Hepatocyte (in vitro differentiated cells): ENCODE measurements around the gene PTPRQ.

Source experiments
- EZH2 ChIP-seq: fragments of 200-600 bp; sonication (generic); IDR thresholded peaks from 2 replicates; pipeline ENCODE4 v1.6.1; 2016; ENCODE audit warnings: antibody characterized with exemption, mild to moderate bottlenecking, borderline replicate concordance
- TF ChIP-seq, protein P1 (sequence below): fragments of 200-600 bp; sonication (generic); IDR thresholded peaks from 2 replicates; pipeline ENCODE4 v1.5.1; 2016; ENCODE audit warnings: antibody characterized with exemption, mild to moderate bottlenecking; ENCODE audit not compliant: poor library complexity

DNA sequence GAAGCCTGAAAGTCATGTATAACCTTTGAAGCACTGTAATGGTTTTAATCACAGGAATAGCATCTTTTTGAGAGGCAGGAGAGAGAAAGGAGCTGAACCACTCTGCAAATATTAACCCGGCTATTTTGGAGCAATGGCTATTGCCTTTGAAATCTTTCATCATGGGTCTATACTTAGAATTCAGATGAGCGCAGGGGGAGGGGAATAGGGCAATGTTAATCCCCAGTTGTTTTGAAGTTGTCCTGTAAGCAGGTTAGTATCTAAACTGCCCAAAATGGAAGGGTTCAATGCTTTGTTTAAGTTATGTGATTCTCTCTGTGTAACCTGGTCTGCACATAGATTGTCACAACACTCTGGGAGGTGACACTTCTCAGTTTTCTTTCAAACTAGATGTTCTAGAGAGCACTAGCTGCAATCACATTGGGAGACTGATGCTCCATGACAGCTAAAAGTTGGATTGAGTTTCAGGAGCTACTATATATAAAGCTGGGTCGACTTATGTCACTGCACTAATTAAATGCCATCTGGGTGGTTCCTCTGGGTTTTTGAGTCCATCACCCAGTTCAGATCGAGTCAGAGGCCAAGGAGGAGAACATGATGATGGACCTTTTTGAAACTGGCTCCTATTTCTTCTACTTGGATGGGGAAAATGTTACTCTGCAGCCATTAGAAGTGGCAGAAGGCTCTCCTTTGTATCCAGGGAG is 263.2 kb downstream of the PTPRQ start, which contains the start of gene MYF6:
- TF ChIP-seq, protein P1, sequence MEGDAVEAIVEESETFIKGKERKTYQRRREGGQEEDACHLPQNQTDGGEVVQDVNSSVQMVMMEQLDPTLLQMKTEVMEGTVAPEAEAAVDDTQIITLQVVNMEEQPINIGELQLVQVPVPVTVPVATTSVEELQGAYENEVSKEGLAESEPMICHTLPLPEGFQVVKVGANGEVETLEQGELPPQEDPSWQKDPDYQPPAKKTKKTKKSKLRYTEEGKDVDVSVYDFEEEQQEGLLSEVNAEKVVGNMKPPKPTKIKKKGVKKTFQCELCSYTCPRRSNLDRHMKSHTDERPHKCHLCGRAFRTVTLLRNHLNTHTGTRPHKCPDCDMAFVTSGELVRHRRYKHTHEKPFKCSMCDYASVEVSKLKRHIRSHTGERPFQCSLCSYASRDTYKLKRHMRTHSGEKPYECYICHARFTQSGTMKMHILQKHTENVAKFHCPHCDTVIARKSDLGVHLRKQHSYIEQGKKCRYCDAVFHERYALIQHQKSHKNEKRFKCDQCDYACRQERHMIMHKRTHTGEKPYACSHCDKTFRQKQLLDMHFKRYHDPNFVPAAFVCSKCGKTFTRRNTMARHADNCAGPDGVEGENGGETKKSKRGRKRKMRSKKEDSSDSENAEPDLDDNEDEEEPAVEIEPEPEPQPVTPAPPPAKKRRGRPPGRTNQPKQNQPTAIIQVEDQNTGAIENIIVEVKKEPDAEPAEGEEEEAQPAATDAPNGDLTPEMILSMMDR: no peak
- no peak for TF ChIP-seq EZH2
